NCI-H128 (cell line): ENCODE data around the gene DOP1A.

Experiments used
- DNase-seq: peaks from one replicate; lab custom pipeline; 2025; ENCODE audit not compliant: unreplicated experiment; lab: John Stamatoyannopoulos, UW

Gene DOP1A

GRCh38 chr6:83199173-83199862 is 131.8 kb downstream of the DOP1A start:
- no peak for DNase-seq

- no peak for DNase-seq
These were observed 132.4 kb downstream of the DOP1A start for GRCh38 chr6:83199863-83200225.

GRCh38 chr6:83202031-83202430 is 134.6 kb downstream of the DOP1A start:
- no peak for DNase-seq

GRCh38 chr6:83215131-83216047 is 147.9 kb downstream of the DOP1A start:
- peak; percentile 69 for DNase-seq

- no peak for DNase-seq
These were observed 149.3 kb downstream of the DOP1A start for GRCh38 chr6:83216806-83217205.
